Transverse colon (tissue), 4 donors: ENCODE measurements around the gene LPCAT1.

Source experiments
- POLR2A ChIP-seq: fragments of 450-650 bp; IDR thresholded peaks from one replicate; pipeline ENCODE4 v1.6.1; 2016; ENCODE audit warnings: antibody characterized with exemption, mild to moderate bottlenecking, moderate library complexity
- POLR2AphosphoS5 ChIP-seq, 3 donors: sonication (generic); formaldehyde crosslinking; IDR thresholded peaks; one replicate each; pipeline ENCODE4 v1.6.1; 2016; ENCODE audit warnings: antibody characterized with exemption in 3 of 3
- TF ChIP-seq, protein P1 (sequence below), 5 experiments: fragments of 200-600 bp in 3 of 5; fragments of 450-650 bp in 2 of 5; sonication (generic) in 3 of 5; IDR thresholded peaks; 1 replicate in 2 of 5; 2 replicates in 3 of 5; pipeline ENCODE4 v1.5.1; 2016 to 2017; ENCODE audit warnings: antibody characterized with exemption in 5 of 5, inconsistent platforms in 3 of 5, mild to moderate bottlenecking in 2 of 5, moderate library complexity in 1 of 5

GRCh38 chr5:1570975-1571374 lies 47.2 kb upstream of the LPCAT1 start:
- no peak for TF ChIP-seq POLR2A
- TF ChIP-seq, protein P1, sequence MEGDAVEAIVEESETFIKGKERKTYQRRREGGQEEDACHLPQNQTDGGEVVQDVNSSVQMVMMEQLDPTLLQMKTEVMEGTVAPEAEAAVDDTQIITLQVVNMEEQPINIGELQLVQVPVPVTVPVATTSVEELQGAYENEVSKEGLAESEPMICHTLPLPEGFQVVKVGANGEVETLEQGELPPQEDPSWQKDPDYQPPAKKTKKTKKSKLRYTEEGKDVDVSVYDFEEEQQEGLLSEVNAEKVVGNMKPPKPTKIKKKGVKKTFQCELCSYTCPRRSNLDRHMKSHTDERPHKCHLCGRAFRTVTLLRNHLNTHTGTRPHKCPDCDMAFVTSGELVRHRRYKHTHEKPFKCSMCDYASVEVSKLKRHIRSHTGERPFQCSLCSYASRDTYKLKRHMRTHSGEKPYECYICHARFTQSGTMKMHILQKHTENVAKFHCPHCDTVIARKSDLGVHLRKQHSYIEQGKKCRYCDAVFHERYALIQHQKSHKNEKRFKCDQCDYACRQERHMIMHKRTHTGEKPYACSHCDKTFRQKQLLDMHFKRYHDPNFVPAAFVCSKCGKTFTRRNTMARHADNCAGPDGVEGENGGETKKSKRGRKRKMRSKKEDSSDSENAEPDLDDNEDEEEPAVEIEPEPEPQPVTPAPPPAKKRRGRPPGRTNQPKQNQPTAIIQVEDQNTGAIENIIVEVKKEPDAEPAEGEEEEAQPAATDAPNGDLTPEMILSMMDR (IDR thresholded peaks at IDR 0.05) = no peak
- no peak for TF ChIP-seq POLR2AphosphoS5 (IDR thresholded peaks at IDR 0.05)
